Measurements from ENCODE around the gene ZNF683.
A peak's percentile ranks its signal among the peaks of the same experiment; 100 is the strongest.

Gene ZNF683

DNA sequence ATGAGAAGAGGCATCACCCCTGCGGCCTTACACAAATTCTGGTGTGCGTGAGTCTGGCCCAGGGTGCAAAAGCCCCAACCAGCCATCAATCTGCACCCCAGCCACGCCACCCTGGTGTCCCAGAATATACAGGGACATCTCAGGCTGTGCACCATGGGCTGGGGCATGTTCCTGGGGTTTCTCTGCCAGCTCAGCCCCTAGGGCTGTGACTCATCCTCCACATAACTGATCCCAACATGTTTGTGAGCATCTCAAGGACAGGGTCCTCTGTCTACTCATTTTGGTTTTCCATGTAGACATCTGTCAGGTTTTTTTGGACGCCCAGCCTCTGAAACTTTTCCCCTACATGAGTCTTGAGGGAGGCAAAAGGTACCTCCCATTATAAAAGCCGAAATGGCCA, 511 bp downstream of the ZNF683 start:
- Mint-ChIP-seq H3K36me3 (ENCODE audit: low read depth) (no peaks in the 10 kb centered on the region), H3K9me3 (peaks cover 3% of the 10 kb centered on the region), H3K4me3 (no peak overlapping the region), H3K4me1 (ENCODE audit: low read depth) (peaks cover 76% of the 10 kb centered on the region), H3K27me3 (no peaks in the 10 kb centered on the region), H3K27ac (peak overlapping the region; percentile 63)
- no peak for DNase-seq

DNA sequence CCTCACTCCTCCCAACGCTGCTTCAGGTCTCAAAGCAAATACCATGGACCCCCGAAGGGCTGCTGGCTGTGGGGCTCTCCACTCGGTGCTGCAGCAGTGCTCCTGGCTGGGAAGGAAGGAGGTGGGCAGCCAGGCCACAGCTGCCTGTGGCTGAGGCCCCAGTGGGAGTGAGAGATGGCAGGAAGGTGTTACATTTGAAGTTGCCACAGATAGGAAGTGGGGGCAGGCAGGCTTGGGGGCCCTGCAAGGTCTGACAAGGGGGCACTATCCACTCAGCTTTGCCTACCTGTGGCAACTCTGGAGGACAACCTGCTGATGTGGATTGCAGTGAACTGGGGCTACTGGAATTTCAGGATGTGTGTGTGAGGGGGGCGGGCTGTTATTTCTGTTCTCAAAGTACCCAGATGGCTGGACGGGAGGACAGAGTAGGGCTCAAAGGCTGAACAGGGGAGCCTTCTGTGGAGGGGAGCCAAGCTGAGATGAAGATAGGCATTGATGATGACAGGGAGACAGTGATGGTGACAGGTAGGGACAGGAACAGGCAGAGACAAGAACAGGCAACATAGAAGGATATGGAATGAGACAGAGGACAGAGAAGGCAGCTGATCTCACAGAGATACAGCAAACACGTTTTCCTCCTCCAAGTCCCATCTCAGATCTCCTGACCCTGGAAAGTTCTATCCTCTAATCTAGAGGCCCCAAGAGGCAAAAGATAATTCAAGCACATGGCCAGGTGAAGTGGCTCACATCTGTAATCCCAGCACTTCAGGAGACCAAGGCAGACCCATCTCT, 1.8 kb downstream of the ZNF683 start:
- Mint-ChIP-seq H3K4me1 (ENCODE audit: low read depth) (peaks cover 67% of the 10 kb centered on the region), H3K27me3 (no peaks in the 10 kb centered on the region), H3K27ac (peak overlapping the region; percentile 59), H3K36me3 (ENCODE audit: low read depth) (no peaks in the 10 kb centered on the region), H3K4me3 (no peak overlapping the region), H3K9me3 (no peaks in the 10 kb centered on the region)
- DNase-seq: no peak

GRCh38 chr1:26368486-26368885, 4.1 kb downstream of the ZNF683 start:
- Mint-ChIP-seq H3K4me3 (no peak overlapping the region), H3K9me3 (no peaks in the 10 kb centered on the region), H3K27ac (no peak overlapping the region), H3K27me3 (no peaks in the 10 kb centered on the region), H3K4me1 (ENCODE audit: low read depth) (peaks cover 54% of the 10 kb centered on the region), H3K36me3 (ENCODE audit: low read depth) (no peaks in the 10 kb centered on the region)
- no peak for DNase-seq

DNA sequence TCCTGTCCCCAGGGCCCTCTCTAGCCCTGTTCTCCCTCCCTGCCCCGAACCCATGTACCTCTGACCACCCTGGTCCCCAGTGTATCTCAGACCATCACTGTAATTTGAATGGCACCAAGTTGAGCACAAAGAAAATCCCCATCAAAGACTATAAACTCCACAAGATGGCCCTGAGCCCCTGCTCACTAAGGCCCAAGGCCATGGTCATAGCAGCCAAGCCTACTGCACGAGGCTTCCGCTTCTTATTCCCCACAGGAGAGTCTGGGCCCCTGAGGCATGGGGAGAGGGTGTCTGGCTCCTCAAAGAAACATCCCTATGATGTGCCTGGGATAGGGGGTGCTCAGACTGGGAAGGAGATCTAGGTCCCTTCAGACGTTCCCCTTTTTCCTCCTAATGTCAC, 4.5 kb downstream of the ZNF683 start:
- no peak overlapping the region for H3K4me3 Mint-ChIP-seq
- H3K36me3 Mint-ChIP-seq (ENCODE audit: low read depth): no peaks in the 10 kb centered on the region
- peaks cover 54% of the 10 kb centered on the region for H3K4me1 Mint-ChIP-seq (ENCODE audit: low read depth)
- no peaks in the 10 kb centered on the region for H3K9me3 Mint-ChIP-seq
- no peak for DNase-seq
- no peaks in the 10 kb centered on the region for H3K27me3 Mint-ChIP-seq
- H3K27ac Mint-ChIP-seq: no peak overlapping the region

DNA sequence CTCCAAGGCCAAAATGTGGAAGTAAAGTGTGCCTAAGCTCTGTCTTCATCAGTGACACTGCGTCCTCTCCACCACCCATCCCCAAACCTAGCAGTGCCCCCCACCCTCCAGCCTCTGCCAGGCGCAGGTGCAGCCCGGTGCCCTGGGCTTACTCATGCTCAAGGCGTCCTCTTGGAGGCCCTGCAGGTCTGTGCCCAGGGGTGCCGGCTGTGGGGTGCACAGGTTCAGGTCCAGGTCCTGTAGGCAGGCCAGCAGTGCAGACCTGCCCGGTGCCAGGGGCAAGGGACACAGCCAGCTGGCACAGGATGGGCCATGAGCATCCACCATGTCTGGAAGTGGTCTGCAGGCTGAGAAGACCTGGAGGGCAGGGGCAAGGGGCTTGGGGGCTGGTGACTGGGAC, 5.1 kb downstream of the ZNF683 start:
- Mint-ChIP-seq H3K27ac (no peak overlapping the region), H3K4me3 (no peak overlapping the region), H3K27me3 (no peaks in the 10 kb centered on the region), H3K36me3 (ENCODE audit: low read depth) (no peaks in the 10 kb centered on the region), H3K4me1 (ENCODE audit: low read depth) (peaks cover 48% of the 10 kb centered on the region), H3K9me3 (no peaks in the 10 kb centered on the region)
- DNase-seq: no peak

DNA sequence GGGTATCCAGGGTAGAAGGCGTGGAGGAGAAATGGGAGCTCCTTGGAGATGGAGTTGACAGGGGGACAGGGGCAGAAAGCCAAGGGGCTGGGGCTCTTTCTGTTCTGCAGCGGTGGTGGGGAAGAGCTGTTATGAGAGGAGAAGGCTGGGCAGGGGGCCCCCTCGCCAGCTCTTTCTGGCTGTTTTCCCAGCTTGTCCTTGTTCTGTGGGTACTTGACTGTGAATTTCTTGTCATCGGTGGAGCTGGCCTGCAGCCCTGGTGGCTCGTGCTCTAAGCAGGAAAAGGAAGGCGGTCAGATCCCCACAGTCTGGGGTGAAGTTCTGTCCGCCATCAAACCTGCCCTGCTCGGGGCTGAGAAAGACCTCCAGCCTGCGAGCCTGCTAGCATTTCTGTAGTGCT, 7.6 kb downstream of the ZNF683 start:
- Mint-ChIP-seq H3K36me3 (ENCODE audit: low read depth) (no peaks in the 10 kb centered on the region), H3K4me3 (no peak overlapping the region), H3K27ac (no peak overlapping the region), H3K9me3 (no peaks in the 10 kb centered on the region), H3K4me1 (ENCODE audit: low read depth) (peaks cover 38% of the 10 kb centered on the region), H3K27me3 (peaks cover 18% of the 10 kb centered on the region)
- DNase-seq: no peak

DNA sequence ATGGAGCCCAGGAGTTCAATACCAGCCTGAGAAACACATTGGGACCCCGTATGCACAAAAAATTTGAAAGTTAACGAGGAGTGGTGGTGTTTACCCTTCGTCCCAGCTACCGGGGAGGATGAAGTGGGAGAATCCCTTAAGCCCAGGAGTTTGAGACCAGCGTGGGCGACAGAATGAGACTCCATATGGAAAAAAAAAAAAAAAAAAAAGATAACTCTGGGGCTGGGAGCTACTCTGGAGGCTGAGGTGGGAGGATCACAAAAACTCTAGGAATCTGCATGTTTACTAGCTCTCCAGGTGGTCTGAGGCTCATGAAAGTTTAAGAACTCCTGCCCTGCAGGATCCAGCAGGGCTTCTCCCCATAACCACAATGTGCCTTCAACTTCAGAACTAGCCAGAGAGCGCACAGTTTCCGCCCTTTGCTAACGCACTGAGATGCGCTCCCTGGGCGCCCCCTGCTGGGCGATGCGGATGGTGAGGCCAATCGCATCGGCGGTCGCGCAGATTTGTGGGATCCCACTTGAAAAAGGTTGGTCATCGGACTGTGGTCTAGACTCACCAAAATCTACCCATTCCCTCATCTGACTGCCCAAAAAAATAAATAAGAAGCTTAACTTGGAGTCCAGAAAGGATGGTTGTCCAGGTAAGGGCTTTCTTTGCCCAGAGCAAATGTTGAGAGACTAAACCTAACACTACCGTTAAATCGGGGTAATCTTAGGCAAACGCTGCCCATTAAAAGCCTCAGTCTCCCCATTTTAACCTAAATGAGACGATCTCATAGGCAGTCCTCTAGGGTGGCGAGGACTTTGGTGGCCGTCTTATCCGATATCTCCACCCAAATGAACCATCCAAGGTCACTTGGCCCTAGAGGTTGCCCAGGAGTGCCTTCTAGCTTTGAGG, 8.8 kb downstream of the ZNF683 start:
- Mint-ChIP-seq H3K27me3 (peaks cover 20% of the 10 kb centered on the region), H3K4me1 (ENCODE audit: low read depth) (peaks cover 46% of the 10 kb centered on the region), H3K27ac (no peak overlapping the region), H3K9me3 (no peaks in the 10 kb centered on the region), H3K36me3 (ENCODE audit: low read depth) (no peaks in the 10 kb centered on the region), H3K4me3 (no peak overlapping the region)
- DNase-seq: peak; percentile 89

GRCh38 chr1:26362331-26362730, 10.2 kb downstream of the ZNF683 start:
- H3K27me3 Mint-ChIP-seq: peaks cover 20% of the 10 kb centered on the region
- H3K27ac Mint-ChIP-seq: no peak overlapping the region
- no peak for DNase-seq
- H3K4me3 Mint-ChIP-seq: no peak overlapping the region
- peaks cover 47% of the 10 kb centered on the region for H3K4me1 Mint-ChIP-seq (ENCODE audit: low read depth)
- no peaks in the 10 kb centered on the region for H3K9me3 Mint-ChIP-seq
- no peaks in the 10 kb centered on the region for H3K36me3 Mint-ChIP-seq (ENCODE audit: low read depth)

GRCh38 chr1:26361605-26362122, 10.9 kb downstream of the ZNF683 start:
- no peak overlapping the region for H3K27ac Mint-ChIP-seq
- H3K27me3 Mint-ChIP-seq: peaks cover 20% of the 10 kb centered on the region
- no peak overlapping the region for H3K4me3 Mint-ChIP-seq
- no peaks in the 10 kb centered on the region for H3K9me3 Mint-ChIP-seq
- DNase-seq: no peak
- no peaks in the 10 kb centered on the region for H3K36me3 Mint-ChIP-seq (ENCODE audit: low read depth)
- peaks cover 44% of the 10 kb centered on the region for H3K4me1 Mint-ChIP-seq (ENCODE audit: low read depth)

GRCh38 chr1:26360807-26361604, 11.5 kb downstream of the ZNF683 start:
- Mint-ChIP-seq H3K36me3 (ENCODE audit: low read depth) (no peaks in the 10 kb centered on the region), H3K4me3 (peak overlapping the region; percentile 68), H3K4me1 (ENCODE audit: low read depth) (peaks cover 42% of the 10 kb centered on the region), H3K27me3 (peaks cover 20% of the 10 kb centered on the region), H3K27ac (peak overlapping the region; percentile 23), H3K9me3 (no peaks in the 10 kb centered on the region)
- DNase-seq: no peak

DNA sequence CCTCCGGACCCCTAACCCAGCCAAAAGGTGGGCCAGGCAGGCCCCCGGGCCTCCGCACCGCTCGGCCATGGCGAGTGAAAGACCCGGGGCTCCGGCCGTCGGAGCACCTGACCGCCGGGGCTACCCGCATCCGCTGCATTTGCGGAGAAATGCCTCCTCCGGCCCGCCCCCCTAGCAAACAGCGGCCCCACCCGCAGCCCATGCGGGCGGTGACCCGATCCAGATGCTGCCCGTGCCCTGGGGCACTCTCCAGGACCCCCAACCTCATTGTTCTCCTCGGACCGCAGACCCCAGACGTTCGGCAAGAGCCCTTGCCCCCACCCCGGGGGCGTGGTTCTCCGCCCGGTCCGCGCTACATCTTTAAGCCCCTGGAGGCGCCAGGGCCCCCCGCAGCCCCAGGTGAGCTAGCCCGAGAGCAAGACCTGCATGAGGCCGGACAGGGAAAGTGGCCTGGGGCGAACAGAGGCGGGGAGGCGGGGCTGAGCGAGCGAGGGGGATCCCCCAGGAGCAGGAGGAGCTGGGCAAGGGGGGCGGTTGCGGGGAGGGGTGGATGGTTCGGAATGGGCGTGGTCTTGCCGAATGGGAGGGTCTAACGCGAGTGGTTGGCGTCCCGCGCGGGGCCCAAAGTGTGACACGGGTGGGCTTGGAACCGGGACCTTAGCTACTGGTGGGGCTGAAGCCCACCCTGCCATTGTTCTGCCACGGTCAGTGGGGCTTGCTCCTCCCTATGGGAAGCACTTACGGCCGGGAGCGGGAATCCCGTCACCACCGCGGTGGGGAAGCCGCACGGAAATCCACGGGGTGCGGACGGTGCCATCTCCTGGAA, 12.4 kb downstream of the ZNF683 start:
- H3K9me3 Mint-ChIP-seq: no peaks in the 10 kb centered on the region
- H3K27ac Mint-ChIP-seq: no peak overlapping the region
- no peaks in the 10 kb centered on the region for H3K36me3 Mint-ChIP-seq (ENCODE audit: low read depth)
- H3K4me3 Mint-ChIP-seq: peak overlapping the region; percentile 68
- H3K27me3 Mint-ChIP-seq: peaks cover 20% of the 10 kb centered on the region
- H3K4me1 Mint-ChIP-seq (ENCODE audit: low read depth): peaks cover 42% of the 10 kb centered on the region
- peak; percentile 62 for DNase-seq

DNA sequence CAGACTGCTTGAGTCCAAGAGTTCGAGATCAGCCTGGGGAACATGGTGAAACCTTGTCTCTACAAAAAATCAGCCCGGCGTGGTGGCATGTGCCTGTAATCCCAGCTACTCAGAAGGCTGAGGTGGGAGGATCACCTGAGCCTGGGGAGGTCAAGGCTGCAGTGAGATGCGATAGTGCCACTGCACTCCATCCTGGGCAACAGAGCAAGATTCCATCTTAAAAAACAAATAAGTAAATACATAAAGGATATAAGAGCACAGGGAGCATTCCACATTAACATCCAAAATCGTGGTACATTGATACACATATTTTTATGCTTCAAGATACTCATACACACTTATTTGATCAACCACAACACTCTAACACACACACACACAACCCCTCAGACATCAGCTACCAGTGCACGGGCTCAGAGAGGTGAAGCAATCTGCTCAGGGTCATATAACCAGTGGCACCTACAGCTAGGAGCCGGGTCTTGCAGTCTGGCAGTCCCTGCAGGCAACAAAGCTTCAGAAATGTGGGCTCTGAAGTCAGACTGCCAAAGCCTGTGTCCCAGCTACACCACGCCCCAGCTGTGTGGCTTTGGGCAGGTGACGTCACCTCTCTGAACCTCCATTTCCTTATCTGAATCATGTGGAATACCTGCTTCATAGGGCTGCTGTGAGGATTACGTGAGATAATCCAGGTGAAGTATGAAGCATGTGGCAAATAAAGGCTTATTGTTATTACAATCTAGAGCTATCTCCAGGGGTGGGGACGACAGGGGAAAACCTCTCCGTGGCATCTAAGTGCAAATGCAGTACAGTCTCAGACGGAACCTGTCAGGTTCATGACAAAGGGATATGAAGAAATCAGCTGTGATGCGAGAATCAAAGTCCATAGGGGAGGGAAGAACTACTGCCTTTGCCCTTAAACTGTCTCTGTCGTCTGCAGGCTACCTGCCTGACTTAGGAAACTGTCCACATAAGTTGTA, 13.9 kb downstream of the ZNF683 start:
- peak overlapping the region; percentile 3 for H3K4me3 Mint-ChIP-seq
- peak overlapping the region; percentile 20 for H3K27ac Mint-ChIP-seq
- H3K27me3 Mint-ChIP-seq: peaks cover 20% of the 10 kb centered on the region
- no peaks in the 10 kb centered on the region for H3K9me3 Mint-ChIP-seq
- peaks cover 36% of the 10 kb centered on the region for H3K4me1 Mint-ChIP-seq (ENCODE audit: low read depth)
- no peaks in the 10 kb centered on the region for H3K36me3 Mint-ChIP-seq (ENCODE audit: low read depth)
- peak; percentile 66 for DNase-seq

DNA sequence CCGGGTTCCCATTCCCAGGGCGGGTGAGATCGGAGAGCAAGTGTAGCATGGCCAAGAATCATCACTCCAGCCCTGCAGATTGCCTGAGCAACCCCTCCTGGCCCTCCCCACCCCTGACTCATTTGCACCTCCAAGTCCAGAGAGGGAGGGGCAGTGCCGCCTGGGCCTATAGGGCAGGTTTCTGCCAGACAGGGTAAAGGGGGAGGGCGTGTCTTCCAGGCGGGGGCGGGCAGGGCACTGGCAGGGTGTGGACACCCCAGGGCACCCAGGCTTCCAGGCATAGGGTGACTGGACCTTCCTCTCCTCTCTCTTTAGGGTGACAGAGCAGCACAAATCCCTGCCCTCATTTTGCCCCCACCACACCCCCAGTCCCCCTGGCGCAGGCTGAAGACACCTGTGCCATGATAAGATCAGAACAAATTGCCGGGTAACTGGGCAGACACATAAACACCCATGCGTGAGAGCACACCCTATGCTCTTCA, 15.4 kb downstream of the ZNF683 start:
- no peak for DNase-seq
- H3K27ac Mint-ChIP-seq: no peak overlapping the region
- H3K27me3 Mint-ChIP-seq: peaks cover 20% of the 10 kb centered on the region
- H3K9me3 Mint-ChIP-seq: no peaks in the 10 kb centered on the region
- peaks cover 30% of the 10 kb centered on the region for H3K4me1 Mint-ChIP-seq (ENCODE audit: low read depth)
- no peaks in the 10 kb centered on the region for H3K36me3 Mint-ChIP-seq (ENCODE audit: low read depth)
- H3K4me3 Mint-ChIP-seq: no peak overlapping the region
